PC-3 (cell line): ENCODE results near the gene PPA1. TPM values are rescaled to one million over a fixed set of nuclear protein-coding genes. Genes with fewer than 3 reads are reported as not detected.

ENCODE experiments used
- ATAC-seq: fragments of 200-7000 bp; cut with Tn5 transposase; 2 replicates; pipeline ENCODE4 v1.9.1; 2020; ENCODE audit warnings: mild to moderate bottlenecking, moderate library complexity
- BruUV-seq: library from RNA; stranded (reverse); fragments of 400-500 nt; replicated peaks from 2 replicates; lab custom pipeline; 2021; lab: Mats Ljungman, UMichigan
- CTCF ChIA-PET: fragments of 300-600 bp; sonication (Branson Sonifier 250); formaldehyde crosslinking; loops from one replicate; lab custom pipeline; 2022; ENCODE audit warnings: antibody characterized with exemption; lab: Charles Lee
- POLR2A ChIA-PET: fragments of 300-600 bp; sonication (Branson Sonifier 250); formaldehyde crosslinking; loops from one replicate; lab custom pipeline; 2022; ENCODE audit warnings: antibody characterized with exemption; ENCODE audit not compliant: unreplicated experiment; lab: Charles Lee
- DNase-seq: peaks from one replicate; pipeline ENCODE4 v3.0.0-alpha.2; 2015
- H2AFZ ChIP-seq: fragments of 300-600 bp; sonication (generic); 2 replicates; pipeline ENCODE4 v1.6.0; 2016; ENCODE audit warnings: antibody characterized with exemption, low read length
- H3F3A ChIP-seq: fragments of 300-600 bp; sonication (generic); one replicate; pipeline ENCODE4 v1.6.0; 2017; ENCODE audit warnings: antibody characterized with exemption, low read length, control low read depth, mild to moderate bottlenecking; ENCODE audit not compliant: unreplicated experiment
- H3K27ac ChIP-seq: fragments of 300-600 bp; sonication (generic); 2 replicates; pipeline ENCODE4 v1.5.1; 2016; ENCODE audit warnings: mild to moderate bottlenecking, low read length
- H3K27me3 ChIP-seq: fragments of 300-600 bp; sonication (generic); 2 replicates; pipeline ENCODE4 v1.6.1; 2016; ENCODE audit warnings: low read length, mixed read lengths
- H3K36me3 ChIP-seq: fragments of 300-600 bp; sonication (generic); 2 replicates; pipeline ENCODE4 v1.6.1; 2016; ENCODE audit warnings: low read depth, mixed run types, low read length, mixed read lengths
- H3K4me1 ChIP-seq: fragments of 300-600 bp; sonication (generic); 2 replicates; pipeline ENCODE4 v1.5.1; 2016; ENCODE audit warnings: low read length; ENCODE audit not compliant: insufficient read depth
- H3K4me2 ChIP-seq: fragments of 300-600 bp; sonication (generic); 2 replicates; pipeline ENCODE4 v1.6.0; 2016; ENCODE audit warnings: low read length
- H3K4me3 ChIP-seq: fragments of 300-600 bp; sonication (generic); 2 replicates; pipeline ENCODE4 v1.5.1; 2016; ENCODE audit warnings: mild to moderate bottlenecking, low read length, mixed read lengths
- H3K79me2 ChIP-seq: fragments of 300-600 bp; sonication (generic); 2 replicates; pipeline ENCODE4 v1.6.1; 2017; ENCODE audit warnings: low read length, mixed read lengths
- H3K9ac ChIP-seq: fragments of 300-600 bp; sonication (generic); 2 replicates; pipeline ENCODE4 v1.6.0; 2016; ENCODE audit warnings: mild to moderate bottlenecking, low read length
- H3K9me2 ChIP-seq: fragments of 300-600 bp; sonication (generic); replicated peaks from 2 replicates; pipeline ENCODE4 v1.6.1; 2016; ENCODE audit warnings: mixed run types, low read length, mixed read lengths
- H3K9me3 ChIP-seq: fragments of 300-600 bp; sonication (generic); 2 replicates; pipeline ENCODE4 v1.6.1; 2016; ENCODE audit warnings: low read length, mixed read lengths
- H4K20me1 ChIP-seq: fragments of 300-600 bp; sonication (generic); 2 replicates; pipeline ENCODE4 v1.6.1; 2016; ENCODE audit warnings: low read length, mixed read lengths
- CTCF ChIP-seq: fragments of 300-600 bp; sonication (generic); conservative IDR thresholded peaks from 2 replicates; pipeline ENCODE4 v1.5.1; 2017; ENCODE audit warnings: antibody characterized with exemption, low read depth, mild to moderate bottlenecking, low read length
- EZH2 ChIP-seq: fragments of 300-600 bp; sonication (generic); IDR thresholded peaks from one replicate; pipeline ENCODE4 v1.6.1; 2017; ENCODE audit warnings: antibody characterized with exemption, mild to moderate bottlenecking, low read length; ENCODE audit not compliant: unreplicated experiment
- EZH2phosphoT487 ChIP-seq: fragments of 300-600 bp; sonication (generic); IDR thresholded peaks from 2 replicates; pipeline ENCODE4 v1.6.1; 2018; ENCODE audit warnings: mild to moderate bottlenecking, antibody characterized with exemption, low read length, borderline replicate concordance
- intact Hi-C: fragments of 100-400 bp; cut with micrococcal nuclease; formaldehyde crosslinking; loops from 2 replicates; pipeline ENCODE4 v1.9.0; 2023
- total RNA-seq: library from RNA; depleted of rRNA; stranded (reverse); fragments of >200 nt; gene quantifications from 2 replicates; pipeline ENCODE4 v1.2.3, GENCODE V29; 2014

Gene PPA1
- total RNA-seq, 1 experiment from 2014 or later = 440 TPM

GRCh38 chr10:70212879-70213278, 20.4 kb downstream of the PPA1 start:
- Histone ChIP-seq H3K4me2 (no peak overlapping the region), H2AFZ (no peak overlapping the region), H3K9ac (no peak overlapping the region), H3K4me1 (no peaks in the 10 kb centered on the region), H3K36me3 (peaks cover 79% of the 10 kb centered on the region), H3K4me3 (no peak overlapping the region), H3K79me2 (no peaks in the 10 kb centered on the region), H4K20me1 (0 out of 2 replicates have a peak, but pooled peaks cover 2% of the 10 kb centered on the region), H3K9me2 (no peaks in the 10 kb centered on the region), H3K27ac (no peak overlapping the region), H3F3A (no peaks in the 10 kb centered on the region), H3K9me3 (no peaks in the 10 kb centered on the region), H3K27me3 (no peaks in the 10 kb centered on the region)
- no TSS peak for BruUV-seq
- TF ChIP-seq CTCF (no peak), EZH2 (no peak), EZH2phosphoT487 (no peak)
- intact Hi-C loops = no loop called here
- ChIA-PET CTCF (no interaction called here), POLR2A (interaction anchor here (0.7 kb wide), 1 partner anchor 558 kb away, joined by 24 read pairs; no protein-coding TSS in a partner anchor)
- ATAC-seq (no peak), DNase-seq (no peak)

GRCh38 chr10:70212277-70212676, 21.0 kb downstream of the PPA1 start:
- no peaks in the 10 kb centered on the region for H4K20me1 ChIP-seq
- no peak overlapping the region for H3K4me2 ChIP-seq
- H3F3A ChIP-seq = no peaks in the 10 kb centered on the region
- no peak for TF ChIP-seq EZH2
- no peak for TF ChIP-seq CTCF
- no peak for TF ChIP-seq EZH2phosphoT487
- no peaks in the 10 kb centered on the region for H3K79me2 ChIP-seq
- BruUV-seq = no TSS peak
- no peak for DNase-seq
- CTCF ChIA-PET = no interaction called here
- intact Hi-C loops = no loop called here
- no peak for ATAC-seq
- no peaks in the 10 kb centered on the region for H3K9me3 ChIP-seq
- H3K27me3 ChIP-seq = no peaks in the 10 kb centered on the region
- H3K9ac ChIP-seq = no peak overlapping the region
- H3K9me2 ChIP-seq = no peaks in the 10 kb centered on the region
- H3K4me3 ChIP-seq = no peak overlapping the region
- H3K27ac ChIP-seq = no peak overlapping the region
- no peaks in the 10 kb centered on the region for H3K4me1 ChIP-seq
- H3K36me3 ChIP-seq = peaks cover 77% of the 10 kb centered on the region
- H2AFZ ChIP-seq = no peak overlapping the region
- POLR2A ChIA-PET = interaction anchor here (0.7 kb wide), 1 partner anchor 559 kb away, joined by 24 read pairs; no protein-coding TSS in a partner anchor

GRCh38 chr10:70206762-70207161, 26.5 kb downstream of the PPA1 start:
- TF ChIP-seq EZH2 (no peak), CTCF (no peak), EZH2phosphoT487 (no peak)
- H3K27me3 ChIP-seq = 0 out of 2 replicates have a peak, but pooled peaks cover 5% of the 10 kb centered on the region
- ChIA-PET POLR2A (no interaction called here), CTCF (no interaction called here)
- H3K9me2 ChIP-seq = no peaks in the 10 kb centered on the region
- no peak for DNase-seq
- BruUV-seq = no TSS peak
- H3K9me3 ChIP-seq = no peaks in the 10 kb centered on the region
- no peak overlapping the region for H3K4me2 ChIP-seq
- ATAC-seq = no peak
- H3F3A ChIP-seq = peaks cover 7% of the 10 kb centered on the region
- H3K9ac ChIP-seq = no peak overlapping the region
- intact Hi-C loops = no loop called here
- no peak overlapping the region for H3K27ac ChIP-seq
- no peak overlapping the region for H2AFZ ChIP-seq
- no peaks in the 10 kb centered on the region for H4K20me1 ChIP-seq
- H3K36me3 ChIP-seq = peaks cover 75% of the 10 kb centered on the region
- no peak overlapping the region for H3K4me3 ChIP-seq
- no peaks in the 10 kb centered on the region for H3K79me2 ChIP-seq
- H3K4me1 ChIP-seq = no peaks in the 10 kb centered on the region
